Middle frontal gyrus (tissue), 1 donor: ENCODE data around the gene KLF2.
A peak's percentile ranks its signal among the peaks of the same experiment; 100 is the strongest.

Experiments
- DNase-seq: peaks from one replicate; pipeline ENCODE4 v3.0.0-alpha.2; 2015; ENCODE audit warnings: low spot score; ENCODE audit errors: extremely low spot score

KLF2 gene

GRCh38 chr19:16306728-16307402, 17.8 kb upstream of the KLF2 start:
- DNase-seq: no peak

GRCh38 chr19:16308081-16308480, 16.5 kb upstream of the KLF2 start:
- DNase-seq: no peak

- no peak for DNase-seq
Measured at GRCh38 chr19:16309643-16310042, 15.0 kb upstream of the KLF2 start.

DNA sequence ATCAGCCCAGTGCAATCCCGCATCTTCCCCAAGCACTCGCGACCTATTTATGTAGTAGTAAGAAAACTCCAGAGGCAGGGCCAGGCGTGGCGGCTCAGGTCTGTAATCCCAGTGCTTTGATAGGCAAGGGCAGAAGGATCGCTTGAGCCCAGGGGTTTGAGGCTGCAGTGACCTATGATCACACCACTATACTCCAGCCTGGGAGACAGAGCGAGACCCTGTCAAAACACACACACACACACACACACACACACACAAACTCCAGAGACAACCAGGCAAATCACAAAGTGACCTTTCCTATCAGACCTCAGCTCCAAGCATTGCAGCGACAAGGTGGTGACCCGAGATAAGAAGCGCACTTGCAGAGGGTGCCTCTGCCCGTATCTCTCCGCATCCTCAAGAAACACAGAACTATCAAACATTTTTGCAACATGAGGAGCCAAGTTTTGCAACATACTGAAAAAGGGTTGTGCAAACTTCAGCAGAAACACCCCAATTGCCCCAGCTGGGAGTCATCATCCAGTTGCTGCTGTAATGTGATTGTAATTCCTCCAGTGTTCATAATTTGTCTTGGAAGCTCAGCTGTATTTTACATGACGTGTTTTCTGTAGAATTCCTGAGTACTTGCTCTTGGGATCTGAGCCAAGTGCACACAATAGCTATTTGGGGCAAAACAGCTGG, 8.7 kb upstream of the KLF2 start:
- DNase-seq: no peak

GRCh38 chr19:16316506-16316882, 8.1 kb upstream of the KLF2 start:
- no peak for DNase-seq

DNA sequence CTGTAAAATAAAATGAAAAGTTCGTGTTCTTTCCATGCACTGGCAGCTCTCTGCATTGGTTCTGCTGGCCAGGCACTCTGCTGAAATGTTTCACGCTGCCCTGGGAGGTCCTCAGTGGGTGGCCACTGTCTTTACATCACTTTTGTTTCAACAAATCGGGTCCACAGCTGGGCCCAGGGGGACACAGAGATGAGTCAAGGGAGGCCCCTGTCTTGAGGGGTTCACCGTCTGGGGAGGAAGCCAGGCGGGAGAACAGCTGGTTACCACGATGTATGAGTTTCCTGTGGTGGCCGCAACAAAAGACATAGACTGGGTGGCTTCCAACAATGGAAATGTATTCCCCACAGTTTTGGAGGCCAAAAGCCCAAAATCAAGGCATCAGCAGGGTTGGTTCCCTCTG, 5.1 kb upstream of the KLF2 start:
- no peak for DNase-seq

DNA sequence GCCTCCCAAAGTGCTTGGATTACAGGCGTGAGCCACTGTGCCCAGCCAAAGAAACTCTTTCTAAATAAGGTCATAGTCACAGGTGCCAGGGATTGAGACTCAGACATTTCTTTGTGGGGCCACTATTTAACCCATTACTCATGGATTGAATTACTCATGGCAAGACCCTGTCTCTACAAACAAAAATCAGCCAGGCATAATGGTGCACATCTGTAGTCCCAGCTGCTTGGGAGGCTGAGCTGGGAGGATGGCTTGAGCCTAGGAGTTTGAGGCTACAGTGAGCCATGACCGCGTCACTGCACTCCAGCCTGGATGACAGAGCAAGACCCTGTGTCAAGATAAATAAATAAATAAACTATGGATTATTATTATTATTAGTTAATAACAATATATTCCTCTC, 3.6 kb upstream of the KLF2 start:
- DNase-seq: no peak

- DNase-seq: no peak
Measured at GRCh38 chr19:16325161-16325527, 518 bp downstream of the KLF2 start.

- no peak for DNase-seq
Measured at GRCh38 chr19:16325641-16326400, 1.2 kb downstream of the KLF2 start.

- no peak for DNase-seq
Measured at GRCh38 chr19:16326401-16327168, 2.0 kb downstream of the KLF2 start.

DNA sequence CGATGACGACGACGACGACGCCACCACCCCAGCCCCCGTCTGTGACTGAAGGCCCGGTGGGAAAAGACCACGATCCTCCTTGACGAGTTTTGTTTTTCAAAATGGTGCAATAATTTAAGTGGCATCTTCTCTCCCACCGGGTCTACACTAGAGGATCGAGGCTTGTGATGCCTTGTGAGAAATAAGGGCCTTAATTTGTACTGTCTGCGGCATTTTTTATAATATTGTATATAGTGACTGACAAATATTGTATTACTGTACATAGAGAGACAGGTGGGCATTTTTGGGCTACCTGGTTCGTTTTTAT, 2.5 kb downstream of the KLF2 start:
- DNase-seq: no peak

DNA sequence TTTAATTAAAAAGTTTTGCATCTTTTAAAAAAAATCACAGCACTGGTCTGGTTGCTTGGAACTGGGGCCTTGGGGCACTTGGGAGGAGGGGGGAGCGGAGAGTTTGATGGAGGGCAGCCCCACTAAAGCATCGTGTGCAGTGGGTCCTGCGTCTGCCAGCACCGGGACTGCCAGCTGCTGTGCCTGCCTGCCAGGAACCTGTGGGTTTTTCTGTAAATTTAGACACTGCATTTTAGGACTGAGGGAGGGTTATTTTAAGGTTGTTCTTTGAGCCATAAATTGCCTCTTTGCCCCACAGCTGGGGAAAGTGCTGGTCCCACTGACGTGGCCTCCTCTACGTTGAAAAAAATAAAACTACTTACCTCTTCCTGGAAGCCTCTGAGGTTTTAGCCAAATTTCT, 2.9 kb downstream of the KLF2 start:
- DNase-seq: no peak

DNA sequence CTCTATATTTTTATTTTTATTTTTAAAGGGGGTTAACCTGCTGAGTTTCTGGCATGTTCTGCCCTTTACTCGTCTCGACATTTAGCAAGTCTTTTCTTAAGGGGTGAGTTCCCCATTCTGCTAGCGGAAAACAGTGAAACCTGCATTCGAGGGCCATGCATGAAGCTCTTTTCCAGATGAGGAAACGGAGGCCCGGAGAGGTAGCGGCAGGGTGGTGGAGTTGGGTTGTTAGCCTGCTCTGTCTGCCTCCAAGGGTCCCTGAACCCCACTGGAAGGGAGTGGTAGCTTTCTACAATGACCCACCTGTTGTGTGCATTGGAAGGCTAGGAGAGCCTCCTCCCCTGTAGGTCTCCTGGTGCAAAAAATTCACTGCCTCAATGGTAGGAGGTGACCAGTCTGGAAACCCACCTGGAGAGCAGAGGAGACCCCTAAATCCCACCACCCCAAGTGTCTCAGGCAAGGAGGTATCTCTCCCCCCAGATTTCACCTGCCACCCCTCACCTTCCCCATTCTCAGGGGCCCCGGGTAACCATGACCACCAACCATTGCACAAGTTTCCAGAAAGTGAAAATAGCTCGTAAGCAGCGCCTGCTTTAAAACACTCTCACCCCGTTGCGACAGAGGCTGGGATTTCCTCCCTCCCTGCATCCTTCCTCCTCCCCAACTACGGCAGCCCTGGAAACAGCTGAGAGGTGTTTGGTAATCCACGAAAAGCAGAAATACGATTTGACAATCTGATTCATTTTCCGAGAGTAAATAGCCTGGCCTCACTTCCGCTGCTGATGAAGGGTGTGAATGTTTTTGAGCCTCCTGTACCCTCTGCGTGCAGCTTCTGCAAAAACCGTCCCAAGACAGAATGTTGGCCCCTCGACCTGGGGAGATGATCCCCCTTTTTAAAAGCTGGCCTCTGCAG, 3.5 kb downstream of the KLF2 start:
- DNase-seq: peak; percentile 38

DNA sequence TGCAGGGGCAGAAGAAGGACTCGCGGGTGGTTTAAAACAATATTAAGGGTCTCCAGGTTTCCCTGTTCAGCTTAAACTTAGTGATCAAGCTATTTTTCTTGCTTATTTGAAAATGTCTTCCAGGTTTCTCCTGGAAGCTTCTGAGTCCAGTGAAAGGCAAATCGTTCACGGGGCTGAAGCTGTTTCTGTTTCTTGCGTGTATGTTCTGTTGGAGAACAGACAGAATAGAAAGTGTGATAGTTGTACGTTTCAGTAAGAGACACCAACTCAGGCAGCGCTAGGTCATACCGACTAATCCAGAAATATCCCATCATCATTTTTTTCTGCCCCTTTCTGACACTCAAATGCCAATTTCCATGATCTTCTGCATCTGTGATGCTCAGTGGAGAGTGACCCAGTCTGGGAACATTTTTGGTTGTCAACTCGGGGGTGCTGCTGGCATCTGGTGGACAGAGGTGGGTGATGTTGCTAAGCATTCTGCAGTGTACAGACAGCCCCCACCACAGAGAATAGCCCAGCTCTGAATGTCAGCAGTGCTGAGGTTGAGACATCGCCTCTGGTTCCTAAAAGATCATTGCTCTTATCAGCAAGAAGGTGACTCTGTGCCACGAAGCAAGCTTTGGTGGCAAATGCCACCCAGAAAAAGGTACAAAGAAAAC, 4.3 kb downstream of the KLF2 start:
- no peak for DNase-seq

- DNase-seq: no peak
Measured at GRCh38 chr19:16330368-16330801, 5.8 kb downstream of the KLF2 start.

- DNase-seq: no peak
Measured at GRCh38 chr19:16330806-16331690, 6.4 kb downstream of the KLF2 start.

DNA sequence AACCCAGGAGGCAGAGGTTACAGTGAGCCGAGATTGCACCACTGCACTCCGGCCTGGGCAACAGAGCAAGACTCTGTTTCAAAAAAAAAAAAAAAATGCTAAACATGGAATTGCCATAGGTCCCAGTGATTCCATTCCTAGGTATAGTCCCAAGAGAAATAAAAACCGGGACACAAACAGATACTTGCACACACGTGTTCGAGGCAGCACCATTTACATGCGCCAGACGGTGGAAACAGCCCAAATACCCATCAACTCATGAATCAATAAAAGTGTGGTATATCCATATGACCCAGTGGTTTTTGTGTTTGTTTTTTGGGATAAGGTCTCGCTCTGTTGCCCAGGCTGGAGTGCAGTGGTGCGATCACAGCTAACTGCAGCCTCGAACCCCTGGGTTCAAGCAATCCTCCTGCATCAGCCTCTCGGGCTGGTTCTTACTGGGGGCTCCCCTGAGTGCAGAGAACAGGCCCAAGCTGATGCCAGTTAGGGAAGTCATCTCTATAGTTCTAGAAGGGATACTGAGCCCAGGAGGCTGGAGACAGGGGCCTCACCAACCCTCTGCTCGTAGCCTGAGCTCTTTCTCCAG, 8.5 kb downstream of the KLF2 start:
- no peak for DNase-seq

DNA sequence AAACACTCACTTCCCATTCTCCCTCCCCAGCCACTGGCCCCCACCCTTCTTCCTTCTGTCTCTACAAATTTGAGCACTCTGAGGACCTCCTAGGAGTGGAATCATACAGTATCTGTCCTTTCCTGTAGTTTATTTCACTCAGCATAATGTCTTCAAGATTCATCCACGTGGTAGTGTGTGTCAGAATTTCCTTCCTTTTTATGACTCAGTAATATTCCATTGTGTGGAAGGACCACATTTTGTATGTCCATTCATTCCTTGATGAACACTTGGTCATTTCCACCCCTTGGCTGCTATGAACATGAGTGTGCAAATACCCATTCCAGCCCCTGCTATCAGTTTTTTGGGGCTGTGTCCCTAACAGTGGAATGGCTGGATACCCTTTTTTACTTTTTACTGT, 9.8 kb downstream of the KLF2 start:
- no peak for DNase-seq

- DNase-seq: no peak
Measured at GRCh38 chr19:16335226-16335625, 10.6 kb downstream of the KLF2 start.
